Stimulated activated CD8-positive, alpha-beta memory T cell treated with anti-CD3 and anti-CD28 coated beads, Interleukin-12 subunit alpha, Interleukin-12 subunit beta, amount 100 ng/mL, for 4 hours (primary cell): ENCODE measurements around the gene ZBED5.
"Not testable (repeated sequence)": the region's sequence is repeated elsewhere in the genome, so short reads cannot be mapped to it uniquely, and the experiment has no call there.

Experiments
- DNase-seq: peaks from one replicate; pipeline ENCODE4 v3.0.0-alpha.2; 2020; ENCODE audit warnings: low read depth

Gene ZBED5

DNA sequence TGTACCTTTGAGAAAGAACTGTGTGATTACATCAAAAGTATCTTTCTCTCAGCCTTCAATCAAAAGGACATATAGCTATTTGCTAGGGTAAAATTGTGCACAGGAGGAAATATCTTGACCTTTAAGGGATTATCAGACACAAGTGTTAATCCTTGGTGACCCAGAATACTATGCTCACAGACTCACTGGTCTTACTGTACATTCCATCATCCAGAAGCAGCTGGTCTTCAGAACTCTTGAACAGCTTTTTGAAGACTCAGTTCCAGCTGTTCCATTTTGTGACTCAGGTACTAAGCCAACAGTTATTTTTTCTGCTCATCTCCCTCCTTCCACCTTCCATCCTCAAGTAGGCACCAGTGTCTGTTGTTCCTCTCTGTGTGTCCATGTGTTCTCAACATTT lies 19.8 kb downstream of the ZBED5 start:
- no peak for DNase-seq

GRCh38 chr11:10836884-10837283 lies 21.0 kb downstream of the ZBED5 start:
- DNase-seq: not testable (repeated sequence)

GRCh38 chr11:10829139-10829538 lies 28.7 kb downstream of the ZBED5 start:
- DNase-seq: no peak

DNA sequence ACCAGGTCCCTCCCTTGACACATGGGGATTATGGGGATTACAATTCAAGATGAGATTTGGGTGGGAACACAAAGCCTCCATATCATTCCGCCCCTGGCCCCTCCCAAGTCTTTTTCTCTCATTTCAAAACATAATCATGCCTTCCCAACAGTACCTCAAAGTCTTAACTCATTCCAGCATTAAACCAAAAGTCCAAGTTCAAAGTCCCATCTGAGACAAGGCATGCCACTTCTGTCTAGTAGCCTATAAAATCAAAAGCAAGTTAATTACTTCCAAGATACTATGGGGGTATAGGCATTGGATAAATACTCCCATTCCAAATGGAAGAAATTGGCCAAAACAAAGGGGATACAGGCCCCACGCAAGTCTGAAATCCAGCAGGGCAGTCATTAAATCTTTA lies 29.5 kb downstream of the ZBED5 start:
- DNase-seq: no peak

GRCh38 chr11:10824888-10825287 lies 33.0 kb downstream of the ZBED5 start:
- no peak for DNase-seq

GRCh38 chr11:10823152-10823579 lies 34.7 kb downstream of the ZBED5 start:
- DNase-seq: no peak

DNA sequence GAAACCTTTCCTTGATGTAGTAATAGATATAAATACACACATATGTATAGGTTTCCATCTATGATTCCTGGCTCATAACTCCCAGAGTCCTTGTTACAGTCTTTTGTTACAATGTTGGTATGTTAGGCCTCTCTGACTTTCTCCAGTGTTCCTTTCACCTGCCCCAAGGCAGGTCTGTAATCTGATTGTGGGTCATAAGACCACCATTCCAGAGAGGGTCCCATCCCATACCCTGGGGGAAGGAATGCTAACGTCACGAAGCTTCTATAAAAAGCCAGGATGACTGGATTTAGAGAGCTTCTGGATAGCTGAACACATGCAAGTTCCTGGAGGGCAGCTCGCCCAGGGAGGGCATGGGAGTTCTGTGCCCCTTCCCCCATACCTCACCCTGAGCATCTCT lies 35.4 kb downstream of the ZBED5 start:
- not testable (repeated sequence) for DNase-seq

DNA sequence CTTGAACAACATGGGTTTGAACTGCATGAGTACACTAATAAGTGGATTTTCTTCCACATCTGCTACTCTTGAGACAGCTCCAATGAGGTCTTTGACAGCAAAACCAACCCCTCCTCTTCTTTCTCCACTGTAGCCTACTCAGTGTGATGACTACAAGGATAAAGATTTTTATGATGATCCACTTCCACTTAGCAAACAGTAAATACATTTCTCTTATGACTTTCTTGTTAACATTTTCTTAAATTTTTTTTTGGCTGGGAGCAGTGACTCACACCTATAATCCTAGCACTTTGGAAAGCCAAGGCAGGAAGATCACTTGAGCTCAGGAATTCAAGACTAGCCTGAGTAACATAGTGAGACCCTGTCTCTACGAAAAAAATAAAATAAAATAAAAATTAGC lies 39.3 kb downstream of the ZBED5 start:
- DNase-seq: no peak

DNA sequence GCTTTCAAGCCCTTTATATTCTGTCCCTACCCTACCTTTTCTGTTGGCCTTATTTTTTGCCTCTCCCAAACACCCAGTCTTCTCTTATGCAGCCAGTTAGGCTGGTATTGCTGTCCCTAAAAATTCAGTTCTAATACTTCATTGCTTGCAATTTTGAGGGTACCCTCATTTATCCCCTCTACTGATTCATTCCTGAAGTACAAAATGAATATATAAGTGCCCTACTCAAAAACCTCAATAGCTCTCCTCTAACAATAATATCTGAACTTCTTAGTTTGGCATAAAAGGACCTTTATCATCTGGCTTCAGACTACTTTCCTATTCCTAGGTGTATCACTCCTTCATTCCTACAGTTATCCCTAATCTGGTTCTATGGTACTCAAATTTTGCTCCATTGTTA lies 43.9 kb downstream of the ZBED5 start:
- DNase-seq: no peak

DNA sequence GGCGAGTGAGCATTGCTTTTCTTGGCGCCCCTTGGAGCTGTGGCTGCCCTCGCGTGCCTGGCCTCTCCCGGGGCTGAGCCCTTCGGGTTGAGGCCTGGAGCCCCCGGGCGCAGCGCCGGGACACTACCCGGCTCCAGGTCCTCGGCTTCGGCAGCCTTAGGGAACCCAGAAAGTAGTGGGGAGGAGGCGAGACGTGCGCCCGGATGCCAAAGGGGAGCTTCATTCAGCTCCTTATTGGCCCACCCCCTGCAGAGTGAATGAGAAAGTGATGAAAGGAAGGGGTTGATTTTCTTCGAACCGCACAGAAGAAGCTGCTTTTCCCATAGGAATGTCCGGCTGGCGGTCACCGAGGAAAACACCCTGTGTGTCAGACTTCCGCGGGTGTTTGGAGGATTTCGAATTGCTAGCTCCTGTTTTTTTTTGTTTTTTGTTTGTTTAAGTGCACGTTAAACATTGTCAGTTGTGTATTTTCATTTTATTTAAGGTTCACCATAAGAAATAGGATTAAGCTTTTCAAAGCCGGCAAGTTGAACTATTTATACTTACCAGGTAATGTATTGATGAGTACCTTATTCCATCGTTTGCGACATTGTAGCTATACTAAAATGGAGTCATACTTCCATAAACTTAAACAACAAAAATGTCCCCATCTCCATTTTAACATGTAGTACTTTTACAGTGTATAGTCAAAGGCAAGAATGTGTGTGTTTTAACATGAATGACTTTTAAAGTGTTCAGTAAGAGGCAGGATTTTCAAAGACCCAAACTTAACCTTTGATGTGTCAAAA lies 48.3 kb downstream of the ZBED5 start:
- DNase-seq: no peak

- peak; percentile 96 for DNase-seq
Observed at GRCh38 chr11:10808553-10809372, 49.1 kb downstream of the ZBED5 start, which contains the start of gene EIF4G2. Gene EIF4G2 (minus strand): TSS chr11:10808926.

GRCh38 chr11:10808235-10808552 lies 49.7 kb downstream of the ZBED5 start:
- no peak for DNase-seq

- peak; percentile 40 for DNase-seq
Observed at GRCh38 chr11:10807493-10808234, 50.2 kb downstream of the ZBED5 start.

GRCh38 chr11:10806206-10806605 lies 51.6 kb downstream of the ZBED5 start:
- DNase-seq: no peak

- DNase-seq: no peak
Observed at GRCh38 chr11:10805741-10806140, 52.1 kb downstream of the ZBED5 start.

- no peak for DNase-seq
Observed at GRCh38 chr11:10803676-10804075, 54.2 kb downstream of the ZBED5 start.
